Esophagus muscularis mucosa (tissue), 4 donors: Measurements from ENCODE around the gene NUCKS1.

Experiments used
- EP300 ChIP-seq: sonication (generic); formaldehyde crosslinking; IDR thresholded peaks from one replicate; pipeline ENCODE4 v1.6.1; 2017; ENCODE audit warnings: antibody characterized with exemption
- POLR2A ChIP-seq: fragments of 450-650 bp; IDR thresholded peaks from one replicate; pipeline ENCODE4 v1.6.1; 2017; ENCODE audit warnings: antibody characterized with exemption, moderate library complexity, mild to moderate bottlenecking, low read depth
- POLR2AphosphoS5 ChIP-seq, 2 donors: sonication (generic); formaldehyde crosslinking; IDR thresholded peaks; one replicate each; pipeline ENCODE4 v1.6.1; 2017; ENCODE audit warnings: antibody characterized with exemption in 2 of 2
- TF ChIP-seq, protein P1 (sequence below), 3 experiments: fragments of 200-600 bp in 2 of 3; fragments of 450-650 bp in 1 of 3; sonication (generic) in 2 of 3; IDR thresholded peaks; one replicate each; pipeline ENCODE4 v1.5.1; 2017 to 2019; ENCODE audit warnings: antibody characterized with exemption in 3 of 3, mild to moderate bottlenecking in 2 of 3, moderate library complexity in 1 of 3

DNA sequence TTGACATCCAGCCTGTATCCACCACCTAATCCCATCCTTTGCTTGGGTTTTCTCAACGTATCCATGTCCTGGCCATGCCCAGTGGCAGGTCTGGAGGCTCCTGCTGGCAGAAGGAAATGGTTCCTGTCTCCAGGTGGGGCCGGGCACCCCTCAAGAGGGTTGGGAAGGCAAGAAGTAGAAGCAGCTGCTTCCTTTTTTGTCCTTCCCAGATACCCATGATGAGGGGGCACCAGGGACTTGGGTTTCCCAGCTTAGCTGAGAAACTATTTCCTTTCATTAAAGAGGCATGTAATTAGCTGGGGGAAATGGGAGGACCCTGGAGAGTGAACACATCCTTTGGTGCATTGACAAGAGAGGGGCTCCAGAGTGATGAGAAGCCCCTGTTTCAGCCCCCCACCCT, 48.6 kb downstream of the NUCKS1 start:
- TF ChIP-seq EP300: no peak
- TF ChIP-seq POLR2A: no peak
- TF ChIP-seq, protein P1, sequence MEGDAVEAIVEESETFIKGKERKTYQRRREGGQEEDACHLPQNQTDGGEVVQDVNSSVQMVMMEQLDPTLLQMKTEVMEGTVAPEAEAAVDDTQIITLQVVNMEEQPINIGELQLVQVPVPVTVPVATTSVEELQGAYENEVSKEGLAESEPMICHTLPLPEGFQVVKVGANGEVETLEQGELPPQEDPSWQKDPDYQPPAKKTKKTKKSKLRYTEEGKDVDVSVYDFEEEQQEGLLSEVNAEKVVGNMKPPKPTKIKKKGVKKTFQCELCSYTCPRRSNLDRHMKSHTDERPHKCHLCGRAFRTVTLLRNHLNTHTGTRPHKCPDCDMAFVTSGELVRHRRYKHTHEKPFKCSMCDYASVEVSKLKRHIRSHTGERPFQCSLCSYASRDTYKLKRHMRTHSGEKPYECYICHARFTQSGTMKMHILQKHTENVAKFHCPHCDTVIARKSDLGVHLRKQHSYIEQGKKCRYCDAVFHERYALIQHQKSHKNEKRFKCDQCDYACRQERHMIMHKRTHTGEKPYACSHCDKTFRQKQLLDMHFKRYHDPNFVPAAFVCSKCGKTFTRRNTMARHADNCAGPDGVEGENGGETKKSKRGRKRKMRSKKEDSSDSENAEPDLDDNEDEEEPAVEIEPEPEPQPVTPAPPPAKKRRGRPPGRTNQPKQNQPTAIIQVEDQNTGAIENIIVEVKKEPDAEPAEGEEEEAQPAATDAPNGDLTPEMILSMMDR (IDR thresholded peaks at IDR 0.05): no peak
- no peak for TF ChIP-seq POLR2AphosphoS5 (IDR thresholded peaks at IDR 0.05)
